HepG2 (cell line): ENCODE measurements around the gene CHTF8. TPM values are rescaled to one million over a fixed set of nuclear protein-coding genes. Genes with fewer than 3 reads are reported as not detected.

ENCODE experiments used
- AFF4 ChIP-seq: sonication (generic); formaldehyde crosslinking; IDR thresholded peaks from 2 replicates; pipeline ENCODE4 v1.4.0; 2020; ENCODE audit warnings: missing genetic modification reagents
- BCL6 ChIP-seq: IDR thresholded peaks from 2 replicates; pipeline ENCODE4 v1.6.1; 2016; ENCODE audit warnings: missing genetic modification reagents, missing compliant biosample characterization
- ELF4 ChIP-seq: sonication (generic); formaldehyde crosslinking; IDR thresholded peaks from 2 replicates; pipeline ENCODE4 v1.5.0; 2020; ENCODE audit warnings: missing genetic modification reagents, mild to moderate bottlenecking, moderate library complexity, borderline replicate concordance
- FOXP1 ChIP-seq, 2 experiments: fragments of 450-650 bp in 1 of 2; IDR thresholded peaks; 2 replicates each; pipeline ENCODE4 v1.6.1; 2017 to 2018; ENCODE audit warnings: antibody characterized with exemption in 1 of 2
- MEF2D ChIP-seq: sonication (generic); formaldehyde crosslinking; IDR thresholded peaks from 2 replicates; pipeline ENCODE4 v1.5.1; 2020; ENCODE audit warnings: mild to moderate bottlenecking, missing genetic modification reagents
- NR2F2 ChIP-seq: IDR thresholded peaks from 2 replicates; pipeline ENCODE4 v1.6.1; 2012; ENCODE audit warnings: low read depth, inconsistent platforms, borderline replicate concordance
- PAXIP1 ChIP-seq: sonication (generic); formaldehyde crosslinking; conservative IDR thresholded peaks from 2 replicates; pipeline ENCODE4 v1.4.0; 2020; ENCODE audit warnings: mild to moderate bottlenecking, missing genetic modification reagents, moderate library complexity
- PHF20 ChIP-seq: sonication (generic); formaldehyde crosslinking; IDR thresholded peaks from 2 replicates; pipeline ENCODE4 v1.5.0; 2020; ENCODE audit warnings: mild to moderate bottlenecking, missing genetic modification reagents
- TBX3 ChIP-seq: fragments of 450-650 bp; IDR thresholded peaks from 2 replicates; pipeline ENCODE4 v1.6.1; 2017; ENCODE audit warnings: antibody characterized with exemption, mild to moderate bottlenecking, inconsistent platforms, borderline replicate concordance
- ZBTB37 ChIP-seq: sonication (generic); formaldehyde crosslinking; IDR thresholded peaks from 2 replicates; pipeline ENCODE4 v1.4.0; 2020; ENCODE audit warnings: mild to moderate bottlenecking, missing genetic modification reagents
- ZBTB4 ChIP-seq: sonication (generic); formaldehyde crosslinking; IDR thresholded peaks from 2 replicates; pipeline ENCODE4 v1.4.0; 2020; ENCODE audit warnings: missing genetic modification reagents, mild to moderate bottlenecking, borderline replicate concordance
- ZNF354B ChIP-seq: sonication (generic); formaldehyde crosslinking; IDR thresholded peaks from 2 replicates; pipeline ENCODE4 v1.8.0; 2022; ENCODE audit warnings: mild to moderate bottlenecking, missing genetic modification reagents
- ZNF639 ChIP-seq: conservative IDR thresholded peaks from 2 replicates; pipeline ENCODE4 v1.6.1; 2018; ENCODE audit warnings: missing genetic modification reagents
- ZNF891 ChIP-seq: sonication (generic); formaldehyde crosslinking; IDR thresholded peaks from 2 replicates; pipeline ENCODE4 v1.5.0; 2020; ENCODE audit warnings: mild to moderate bottlenecking, missing genetic modification reagents
- polyA plus RNA-seq, 8 experiments: library from polyadenylated mRNA; depleted of rRNA in 3 of 8; stranded (reverse) in 7 of 8; unstranded in 1 of 8; fragments of >200 nt; fragmentation: Illumina TruSeq in 4 of 8; extraction: Trizol in 4 of 8; gene quantifications; 2 replicates each; pipeline versions ENCODE4 v1.2.1 to v1.2.3, GENCODE V29; 2011 to 2016; ENCODE audit warnings: low read depth in 4 of 8, missing spikeins in 1 of 8, mixed read lengths in 1 of 8; ENCODE audit not compliant: insufficient read depth in 1 of 8
- total RNA-seq, 5 experiments: library from RNA; depleted of rRNA; stranded (reverse); fragments of >200 nt; fragmentation: Illumina TruSeq; extraction: Trizol; gene quantifications; 2 replicates each; pipeline ENCODE4 v1.2.3, GENCODE V29; 2016; ENCODE audit warnings: low read depth in 1 of 5

Gene CHTF8
- total and polyA plus RNA-seq, 2 of the 13 experiments (the other 11 are each of a cell fraction or from before 2014, with no cell fraction given) = 37.2 to 67.5 TPM

GRCh38 chr16:69089091-69089910 is 43.1 kb downstream of the CHTF8 start (continued):
- no peak for TF ChIP-seq TBX3
- no peak for TF ChIP-seq ZBTB37 (CRISPR knock-in tag)
- TF ChIP-seq AFF4 = no peak
- TF ChIP-seq FOXP1 (IDR thresholded peaks at IDR 0.05) = no peak
- TF ChIP-seq FOXP1 (CRISPR knock-in tag; IDR thresholded peaks at IDR 0.05) = no peak; the same call in 1 of the 2 replicates
- TF ChIP-seq NR2F2 = 0 out of 2 replicates have a peak, but pooled peaks have one; percentile 19
- 0 out of 2 replicates have a peak, but pooled peaks have one; percentile 41 for TF ChIP-seq PAXIP1 (CRISPR knock-in tag)
- TF ChIP-seq ELF4 (CRISPR knock-in tag) = no peak
- no peak for TF ChIP-seq MEF2D
- TF ChIP-seq PHF20 (CRISPR knock-in tag) = no peak; the same call in 1 of the 2 replicates
- TF ChIP-seq ZBTB4 (CRISPR knock-in tag) = peak; percentile 69; the same call in 1 of the 2 replicates
- peak; percentile 83; the same call in 1 of the 2 replicates for TF ChIP-seq ZNF354B
- no peak for TF ChIP-seq BCL6 (CRISPR knock-in tag)
- TF ChIP-seq ZNF891 = 0 out of 2 replicates have a peak, but pooled peaks have one; percentile 16
- no peak for TF ChIP-seq ZNF639 (CRISPR knock-in tag)
